Hematopoietic multipotent progenitor cell treated with erythropoietin and hydrocortisone succinate and interleukin-3 and kit ligand, for 17 days (in vitro differentiated cells): ENCODE data around the gene ZNF143.
"Not testable (repeated sequence)": the region's sequence is repeated elsewhere in the genome, so short reads cannot be mapped to it uniquely, and the experiment has no call there.

Source experiments
- DNase-seq: peaks from one replicate; pipeline ENCODE4 v3.0.0-alpha.2; 2015; ENCODE audit warnings: low spot score

The ZNF143 gene

GRCh38 chr11:9460322-9461062 lies at the start of gene ZNF143:
Gene ZNF143 (plus strand): TSS chr11:9461012. CDS start chr11:9471309, 10,297 bp downstream.
- DNase-seq = peak; percentile 100

- no peak for DNase-seq
These were observed 32.1 kb upstream of the ZNF143 start for GRCh38 chr11:9428706-9429105.

- no peak for DNase-seq
These were observed 22.2 kb upstream of the ZNF143 start for GRCh38 chr11:9438611-9439010.

- DNase-seq = no peak
These were observed 14.6 kb upstream of the ZNF143 start for GRCh38 chr11:9446230-9446629.

- DNase-seq = no peak
These were observed 12.0 kb upstream of the ZNF143 start for GRCh38 chr11:9448576-9449352.

- DNase-seq = not testable (repeated sequence)
These were observed 8.8 kb upstream of the ZNF143 start for GRCh38 chr11:9452023-9452422.

GRCh38 chr11:9455722-9456121 lies 5.1 kb upstream of the ZNF143 start:
- no peak for DNase-seq

- peak; percentile 59 for DNase-seq
These were observed 1.0 kb upstream of the ZNF143 start for GRCh38 chr11:9459667-9460321.

- peak; percentile 88 for DNase-seq
These were observed 399 bp downstream of the ZNF143 start for GRCh38 chr11:9461063-9461759.

- DNase-seq = peak; percentile 51
These were observed 935 bp downstream of the ZNF143 start for GRCh38 chr11:9461760-9462134.

- DNase-seq = no peak
These were observed 1.5 kb downstream of the ZNF143 start for GRCh38 chr11:9462172-9462799.

GRCh38 chr11:9462806-9463537 lies 2.2 kb downstream of the ZNF143 start:
- peak; percentile 47 for DNase-seq

- no peak for DNase-seq
These were observed 10.0 kb downstream of the ZNF143 start for GRCh38 chr11:9470765-9471164.

- no peak for DNase-seq
These were observed 12.6 kb downstream of the ZNF143 start for GRCh38 chr11:9473408-9473807.

- no peak for DNase-seq
These were observed 19.1 kb downstream of the ZNF143 start for GRCh38 chr11:9479899-9480298.

- DNase-seq = no peak
These were observed 28.4 kb downstream of the ZNF143 start for GRCh38 chr11:9489080-9489765.

GRCh38 chr11:9490376-9490775 lies 29.6 kb downstream of the ZNF143 start:
- no peak for DNase-seq

- DNase-seq = no peak
These were observed 32.7 kb downstream of the ZNF143 start for GRCh38 chr11:9493492-9493891.

- no peak for DNase-seq
These were observed 33.5 kb downstream of the ZNF143 start for GRCh38 chr11:9494316-9494715.

- DNase-seq = no peak
These were observed 35.1 kb downstream of the ZNF143 start for GRCh38 chr11:9495803-9496514.
